Measurements from ENCODE around the gene ZNF638.

The ZNF638 gene

GRCh38 chr2:71385012-71385411, 53.4 kb downstream of the ZNF638 start (continued):
- TF ChIP-seq ELK4 (IDR thresholded peaks at IDR 0.05; ENCODE audit: borderline replicate concordance, low read depth, low read length) (no peak), ZNF311 (tag by site-specific recombination; IDR thresholded peaks at IDR 0.05; ENCODE audit: borderline replicate concordance) (no peak), ZNF19 (tag by site-specific recombination; IDR thresholded peaks at IDR 0.05; ENCODE audit: low read depth) (no peak), KLF1 (tag by site-specific recombination; IDR thresholded peaks at IDR 0.05) (no peak), ZNF692 (tag by site-specific recombination; IDR thresholded peaks at IDR 0.05) (peak; percentile 63), ZNF184 (tag by site-specific recombination; IDR thresholded peaks at IDR 0.05) (no peak), ZSCAN16 (tag by site-specific recombination; IDR thresholded peaks at IDR 0.05) (no peak), ZEB2 (tag by site-specific recombination; IDR thresholded peaks at IDR 0.05) (no peak), ZNF10 (tag by site-specific recombination; IDR thresholded peaks at IDR 0.05) (no peak), SCRT1 (tag by site-specific recombination; IDR thresholded peaks at IDR 0.05; ENCODE audit: borderline replicate concordance) (no peak), ZNF362 (tag by site-specific recombination; IDR thresholded peaks at IDR 0.05) (no peak), SP7 (tag by site-specific recombination; IDR thresholded peaks at IDR 0.05) (0 out of 2 replicates have a peak, but pooled peaks have one; percentile 24), ZNF501 (tag by site-specific recombination; IDR thresholded peaks at IDR 0.05) (no peak), ZNF394 (tag by site-specific recombination; IDR thresholded peaks at IDR 0.05; ENCODE audit: borderline replicate concordance) (no peak), ZNF610 (tag by site-specific recombination; IDR thresholded peaks at IDR 0.05; ENCODE audit: borderline replicate concordance) (no peak), SP2 (tag by site-specific recombination; IDR thresholded peaks at IDR 0.05) (no peak), OVOL3 (tag by site-specific recombination; IDR thresholded peaks at IDR 0.05) (no peak), ZBTB49 (tag by site-specific recombination; IDR thresholded peaks at IDR 0.05; ENCODE audit: low read depth) (no peak), PRDM10 (tag by site-specific recombination; IDR thresholded peaks at IDR 0.05) (0 out of 2 replicates have a peak, but pooled peaks have one; percentile 34), ZNF175 (tag by site-specific recombination; IDR thresholded peaks at IDR 0.05) (no peak), GFI1B (tag by site-specific recombination; IDR thresholded peaks at IDR 0.05) (no peak), ZNF473 (tag by site-specific recombination; IDR thresholded peaks at IDR 0.05) (no peak), ZNF366 (tag by site-specific recombination; conservative IDR thresholded peaks at IDR 0.05) (peak; percentile 57; the same call in 1 of the 2 replicates), ZNF660 (tag by site-specific recombination; IDR thresholded peaks at IDR 0.05) (peak; percentile 25; the same call in 1 of the 2 replicates), ZNF600 (tag by site-specific recombination; IDR thresholded peaks at IDR 0.05) (no peak), ZNF112 (tag by site-specific recombination; IDR thresholded peaks at IDR 0.05) (no peak), PRDM1 (tag by site-specific recombination; IDR thresholded peaks at IDR 0.05) (no peak), ZSCAN4 (tag by site-specific recombination; IDR thresholded peaks at IDR 0.05) (no peak)
